Smooth muscle cell of the pulmonary artery (primary cell): ENCODE data around the gene GRIP2. TPM values are rescaled to one million over a fixed set of nuclear protein-coding genes. Genes with fewer than 3 reads are reported as not detected.

ENCODE experiments used
- total RNA-seq: library from RNA; depleted of rRNA; stranded (reverse); fragments of >200 nt; gene quantifications from 2 replicates; pipeline ENCODE4 v1.2.3, GENCODE V29; 2014

GRIP2 gene
- 0.10 and 0.46 TPM in 2 replicates for total RNA-seq

DNA sequence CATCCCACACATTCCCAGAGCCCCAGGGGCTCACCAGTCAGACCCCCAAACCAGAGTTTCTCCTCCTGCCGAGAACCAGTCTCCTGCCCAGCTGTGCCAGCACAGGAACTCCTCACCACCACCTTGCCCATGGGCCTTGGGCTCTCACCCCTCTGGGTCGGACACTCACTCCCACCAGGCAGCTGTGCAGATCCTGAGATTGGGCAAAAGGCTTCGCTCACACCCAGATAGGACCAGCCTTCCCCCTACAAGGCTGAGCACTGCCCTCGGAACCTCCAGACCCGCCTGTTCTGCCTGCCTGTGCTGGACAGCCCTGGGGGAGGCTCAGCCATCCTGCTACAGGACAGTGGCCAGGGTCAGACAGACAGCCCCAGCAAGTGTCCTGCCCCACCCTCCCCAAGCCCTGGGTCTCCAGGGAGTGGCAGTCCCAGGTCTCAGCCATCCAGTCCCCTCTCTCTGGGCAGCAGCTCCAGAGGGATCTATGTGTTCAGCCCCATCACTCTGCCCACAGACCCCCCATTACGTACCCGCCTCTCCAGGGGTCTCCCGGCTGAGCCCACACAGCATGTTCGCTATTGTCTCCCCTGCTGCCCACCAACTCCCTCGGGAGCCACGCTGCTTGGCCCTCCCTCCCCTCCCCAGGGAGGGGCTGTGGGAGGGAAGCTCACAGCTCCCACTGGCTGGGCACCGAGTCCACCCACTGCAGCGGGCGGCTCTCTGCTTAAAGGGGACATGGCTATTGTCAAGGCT lies at the start of gene GRIP2:
GRIP2 (minus strand) TSS at position 601 of the 750 bp plus-strand sequence; CDS start at position 567, 34 bp downstream.

Other genes with a start within 250 kb of the GRIP2 start
- gene SLC6A6, start 137.7 kb downstream of the GRIP2 start, total RNA-seq: 20.4 and 55.4 TPM in 2 replicates
- 6.9 and 8.7 TPM in 2 replicates for gene CCDC174, start 111.4 kb upstream of the GRIP2 start, total RNA-seq
- gene C3orf20, start 134.8 kb upstream of the GRIP2 start, total RNA-seq: under 0.01 and 0.07 TPM in 2 replicates